ENCODE data around the gene MAP7D1. TPM values are rescaled to one million over a fixed set of nuclear protein-coding genes. Genes with fewer than 3 reads are reported as not detected.

The MAP7D1 gene
- total and polyA plus RNA-seq, 2 donors (not counting 1 experiment from before 2014, with no cell fraction given) = 70.6 to 78.4 TPM

- peak; percentile 91 to 97 for DNase-seq (ENCODE audit: low read depth in 2 of 2)
- H3K79me2 ChIP-seq (ENCODE audit: control insufficient read depth, insufficient read depth, low read length) = peaks cover 26% of the 10 kb centered on the region
Observed at GRCh38 chr1:36150296-36151133, 5.4 kb upstream of the MAP7D1 start.

GRCh38 chr1:36151134-36151844 is 4.7 kb upstream of the MAP7D1 start:
- no peak for DNase-seq (ENCODE audit: low read depth in 2 of 2)
- H3K27me3 ChIP-seq (ENCODE audit: control insufficient read depth, insufficient read depth, low read length) = no peaks in the 10 kb centered on the region
- H3K79me2 ChIP-seq (ENCODE audit: control insufficient read depth, insufficient read depth, low read length) = peaks cover 29% of the 10 kb centered on the region
- H4K20me1 ChIP-seq (ENCODE audit: control insufficient read depth, extremely low read depth, insufficient read depth, low read length) = no peaks in the 10 kb centered on the region
- H2AFZ ChIP-seq (ENCODE audit: low read length) = peak overlapping the region; percentile 71
- H3K9me3 ChIP-seq (ENCODE audit: control insufficient read depth, insufficient read depth, low read depth, low read length) = no peaks in the 10 kb centered on the region
- peak overlapping the region; percentile 42 for H3K9ac ChIP-seq (ENCODE audit: insufficient read depth, low read length)
- H3K4me2 ChIP-seq (ENCODE audit: extremely low read depth, insufficient read depth, low read length) = peak overlapping the region; percentile 66
- peaks cover 26% of the 10 kb centered on the region for H3K4me1 ChIP-seq (ENCODE audit: control insufficient read depth, extremely low read depth, insufficient read depth, low read length)
- H3K36me3 ChIP-seq (ENCODE audit: control insufficient read depth, insufficient read depth, low read length) = no peaks in the 10 kb centered on the region
- peak overlapping the region in 1 of 4 experiments; percentile 21 for H3K4me3 ChIP-seq (replicated peaks in 1 of 4; ENCODE audit: control extremely low read depth in 1 of 4, insufficient read depth in 1 of 4, low read depth in 3 of 4, low read length in 4 of 4)
- H3K27ac ChIP-seq (ENCODE audit: insufficient read depth, low read length) = peak overlapping the region; percentile 88
- TF ChIP-seq EZH2 (IDR thresholded peaks at IDR 0.05; ENCODE audit: low read length, missing control alignments) (no peak), CTCF (conservative IDR thresholded peaks at IDR 0.05 in 1 of 2, IDR thresholded peaks at IDR 0.05 in 1 of 2; ENCODE audit: low read depth in 1 of 2, low read length in 2 of 2) (no peak)

More at GRCh38 chr1:36150296-36151133, 5.4 kb upstream of the MAP7D1 start:
- H3K4me3 ChIP-seq (replicated peaks in 1 of 4; ENCODE audit: control extremely low read depth in 1 of 4, insufficient read depth in 1 of 4, low read depth in 3 of 4, low read length in 4 of 4) = peak overlapping the region; percentile 3 to 25 (median 13)
- H3K4me2 ChIP-seq (ENCODE audit: extremely low read depth, insufficient read depth, low read length) = peak overlapping the region; percentile 66
- H3K9ac ChIP-seq (ENCODE audit: insufficient read depth, low read length) = peak overlapping the region; percentile 42
- H2AFZ ChIP-seq (ENCODE audit: low read length) = no peak overlapping the region
- H3K36me3 ChIP-seq (ENCODE audit: control insufficient read depth, insufficient read depth, low read length) = no peaks in the 10 kb centered on the region
- no peak for TF ChIP-seq EZH2 (IDR thresholded peaks at IDR 0.05; ENCODE audit: low read length, missing control alignments)
- no peak for TF ChIP-seq CTCF (conservative IDR thresholded peaks at IDR 0.05 in 1 of 2, IDR thresholded peaks at IDR 0.05 in 1 of 2; ENCODE audit: low read depth in 1 of 2, low read length in 2 of 2)
- H3K27ac ChIP-seq (ENCODE audit: insufficient read depth, low read length) = peak overlapping the region; percentile 88
- no peaks in the 10 kb centered on the region for H3K9me3 ChIP-seq (ENCODE audit: control insufficient read depth, insufficient read depth, low read depth, low read length)
- H3K27me3 ChIP-seq (ENCODE audit: control insufficient read depth, insufficient read depth, low read length) = no peaks in the 10 kb centered on the region
- H3K4me1 ChIP-seq (ENCODE audit: control insufficient read depth, extremely low read depth, insufficient read depth, low read length) = peaks cover 26% of the 10 kb centered on the region
- H4K20me1 ChIP-seq (ENCODE audit: control insufficient read depth, extremely low read depth, insufficient read depth, low read length) = no peaks in the 10 kb centered on the region

- peak in 1 of 2 donors; percentile 40 for DNase-seq (ENCODE audit: low read depth in 2 of 2)
- H3K79me2 ChIP-seq (ENCODE audit: control insufficient read depth, insufficient read depth, low read length) = peaks cover 29% of the 10 kb centered on the region
- H3K4me2 ChIP-seq (ENCODE audit: extremely low read depth, insufficient read depth, low read length) = peak overlapping the region; percentile 26
- no peak overlapping the region for H3K4me3 ChIP-seq (replicated peaks in 1 of 4; ENCODE audit: control extremely low read depth in 1 of 4, insufficient read depth in 1 of 4, low read depth in 3 of 4, low read length in 4 of 4)
- H3K27ac ChIP-seq (ENCODE audit: insufficient read depth, low read length) = peak overlapping the region; percentile 88
- H3K9ac ChIP-seq (ENCODE audit: insufficient read depth, low read length) = no peak overlapping the region
- peak overlapping the region; percentile 71 for H2AFZ ChIP-seq (ENCODE audit: low read length)
- TF ChIP-seq CTCF (conservative IDR thresholded peaks at IDR 0.05 in 1 of 2, IDR thresholded peaks at IDR 0.05 in 1 of 2; ENCODE audit: low read depth in 1 of 2, low read length in 2 of 2) (no peak), EZH2 (IDR thresholded peaks at IDR 0.05; ENCODE audit: low read length, missing control alignments) (no peak)
- H3K9me3 ChIP-seq (ENCODE audit: control insufficient read depth, insufficient read depth, low read depth, low read length) = no peaks in the 10 kb centered on the region
- no peaks in the 10 kb centered on the region for H4K20me1 ChIP-seq (ENCODE audit: control insufficient read depth, extremely low read depth, insufficient read depth, low read length)
- H3K36me3 ChIP-seq (ENCODE audit: control insufficient read depth, insufficient read depth, low read length) = no peaks in the 10 kb centered on the region
- H3K27me3 ChIP-seq (ENCODE audit: control insufficient read depth, insufficient read depth, low read length) = no peaks in the 10 kb centered on the region
- H3K4me1 ChIP-seq (ENCODE audit: control insufficient read depth, extremely low read depth, insufficient read depth, low read length) = peaks cover 26% of the 10 kb centered on the region
Observed at GRCh38 chr1:36151845-36152203, 4.1 kb upstream of the MAP7D1 start.
